ENCODE data around the gene SLC39A11.

- TF ChIP-seq SUZ12 (IDR thresholded peaks at IDR 0.05): no peak
- no peak for TF ChIP-seq L3MBTL2 (conservative IDR thresholded peaks at IDR 0.05)
- no peak for TF ChIP-seq ELF4 (IDR thresholded peaks at IDR 0.05)
- no peak for TF ChIP-seq FOXM1 (IDR thresholded peaks at IDR 0.05; ENCODE audit: borderline replicate concordance)
- no peak for TF ChIP-seq TARDBP (IDR thresholded peaks at IDR 0.05)
- no peak for TF ChIP-seq SP1 (IDR thresholded peaks at IDR 0.05)
- TF ChIP-seq FOXK2 (IDR thresholded peaks at IDR 0.05): no peak
- TF ChIP-seq ARNT (IDR thresholded peaks at IDR 0.05): no peak
- no peak for TF ChIP-seq PKNOX1 (IDR thresholded peaks at IDR 0.05)
- no peak for TF ChIP-seq HDGF (IDR thresholded peaks at IDR 0.05; ENCODE audit: borderline replicate concordance)
- no peak for TF ChIP-seq BHLHE40 (IDR thresholded peaks at IDR 0.05; ENCODE audit: borderline replicate concordance)
- no peak for TF ChIP-seq NFRKB (IDR thresholded peaks at IDR 0.05)
Observed at GRCh38 chr17:72724267-72724666, 368.2 kb downstream of the SLC39A11 start.
